ENCODE data around the gene TMEM150B. TPM values are rescaled to one million over a fixed set of nuclear protein-coding genes. Genes with fewer than 3 reads are reported as not detected.

TMEM150B gene
- total and polyA plus RNA-seq, 9 of the 15 experiments (the other 6 are each of a cell fraction or from before 2014, with no cell fraction given): 0.47 to 1.3 (median 0.74) TPM; not detected in 2

GRCh38 chr19:55285229-55285890, 39.8 kb downstream of the TMEM150B start:
- ATAC-seq (no peak), FAIRE-seq (no peak), DNase-seq (ENCODE audit: extremely low read depth in 1 of 4, low spot score in 3 of 4) (no peak)
- Histone ChIP-seq H3K27me3 (ENCODE audit: control insufficient read depth in 2 of 2, insufficient read depth in 2 of 2, low read length in 2 of 2) (no peaks in the 10 kb centered on the region), H4K20me1 (replicated peaks; ENCODE audit: control insufficient read depth, insufficient read depth, low read length) (no peaks in the 10 kb centered on the region), H3K79me2 (ENCODE audit: control insufficient read depth, insufficient read depth, low read length) (no peaks in the 10 kb centered on the region; the same call in 2 of the 3 replicates), H3K9me3 (replicated peaks; ENCODE audit: control insufficient read depth, insufficient read depth, low read depth, low read length) (no peaks in the 10 kb centered on the region), H3K27ac (ENCODE audit: extremely low read depth, low read depth, low read length) (no peak overlapping the region), H3K9me1 (ENCODE audit: control insufficient read depth, insufficient read depth, low read length) (no peaks in the 10 kb centered on the region), H3K4me2 (ENCODE audit: insufficient read depth, low read length) (no peak overlapping the region), H3K4me3 (no peak overlapping the region), H3K36me3 (ENCODE audit: control insufficient read depth, insufficient read depth, low read length) (no peaks in the 10 kb centered on the region), H3K9ac (ENCODE audit: insufficient read depth in 1 of 2, low read depth in 2 of 2, low read length in 2 of 2) (peak overlapping the region in 1 of 2 experiments; percentile 65; a peak in 2 of 4 replicates), H2AFZ (ENCODE audit: low read depth, low read length) (no peak overlapping the region), H3K4me1 (replicated peaks in 1 of 2; ENCODE audit: control insufficient read depth in 2 of 2, insufficient read depth in 2 of 2, low read length in 2 of 2) (peaks cover 14 to 43% of the 10 kb centered on the region in 2 experiments)
- WGBS (ENCODE audit: insufficient coverage, low coverage, missing lambda C conversion rate): 66% methylated on average over 7 of the region's 18 CpGs
- intact Hi-C loops (cut with micrococcal nuclease): no loop called here
- BruUV-seq (replicated peaks): no TSS peak
- in situ Hi-C loops (cut with MboI): loop anchor here (10.0 kb wide), 1 partner anchor 339 kb away; the partner anchor contains the start of gene ZNF784
- TF ChIP-seq POLR2G (IDR thresholded peaks at IDR 0.05; ENCODE audit: low read depth, low read length) (0 out of 2 replicates have a peak, but pooled peaks have one; percentile 10), RBFOX2 (IDR thresholded peaks at IDR 0.05; ENCODE audit: low read depth, low read length) (0 out of 2 replicates have a peak, but pooled peaks have one; percentile 20), PHTF2 (CRISPR knock-in tag; IDR thresholded peaks at IDR 0.05) (no peak), PHF8 (IDR thresholded peaks at IDR 0.05; ENCODE audit: borderline replicate concordance, low read length) (no peak), POLR2A (conservative IDR thresholded peaks at IDR 0.05) (no peak), NFIX (CRISPR knock-in tag; IDR thresholded peaks at IDR 0.05; ENCODE audit: low read depth) (no peak), HDAC3 (IDR thresholded peaks at IDR 0.05; ENCODE audit: borderline replicate concordance, partially characterized antibody) (no peak), EGR1 (conservative IDR thresholded peaks at IDR 0.05) (no peak)
- CTCF ChIA-PET (ENCODE audit: low intra/inter-chr PET ratio): no interaction called here
- POLR2A ChIA-PET: no interaction called here

Data from K562 (cell line).